NCI-H2029 treated with DMSO at 0.1 percent for 48 hours (cell line): ENCODE results near the gene POLN.

Source experiments
- DNase-seq: peaks from one replicate; lab custom pipeline; 2025; lab: John Stamatoyannopoulos, UW

Gene POLN

GRCh38 chr4:2082627-2083026 lies 159.3 kb downstream of the POLN start:
- DNase-seq, result no peak

GRCh38 chr4:2082118-2082517 lies 159.8 kb downstream of the POLN start:
- no peak for DNase-seq

- DNase-seq, result no peak
Observed at GRCh38 chr4:2081540-2081939, 160.4 kb downstream of the POLN start.

- no peak for DNase-seq
Observed at GRCh38 chr4:2080429-2081300, 161.3 kb downstream of the POLN start.

- DNase-seq, result no peak
Observed at GRCh38 chr4:2079926-2080325, 162.0 kb downstream of the POLN start.

- no peak for DNase-seq
Observed at GRCh38 chr4:2079006-2079405, 162.9 kb downstream of the POLN start.

- DNase-seq, result no peak
Observed at GRCh38 chr4:2078584-2078983, 163.3 kb downstream of the POLN start.

GRCh38 chr4:2077537-2078460 lies 164.1 kb downstream of the POLN start:
- DNase-seq, result no peak

- no peak for DNase-seq
Observed at GRCh38 chr4:2076908-2077536, 164.9 kb downstream of the POLN start.

GRCh38 chr4:2075987-2076907 lies 165.7 kb downstream of the POLN start:
- DNase-seq, result no peak

- no peak for DNase-seq
Observed at GRCh38 chr4:2075171-2075986, 166.5 kb downstream of the POLN start.

GRCh38 chr4:2074588-2074987 lies 167.3 kb downstream of the POLN start:
- DNase-seq, result no peak

GRCh38 chr4:2073808-2074481 lies 168.0 kb downstream of the POLN start:
- no peak for DNase-seq

GRCh38 chr4:2072971-2073807 lies 168.7 kb downstream of the POLN start:
- no peak for DNase-seq

- no peak for DNase-seq
Observed at GRCh38 chr4:2071912-2072867, 169.7 kb downstream of the POLN start.

GRCh38 chr4:2071252-2071911 lies 170.5 kb downstream of the POLN start:
- no peak for DNase-seq
